Kidney tubule cell (primary cell): ENCODE results near the gene UAP1.

ENCODE experiments used
- DNase-seq: peaks from one replicate; pipeline ENCODE4 v3.0.0-alpha.2; 2018; ENCODE audit warnings: low spot score

Gene UAP1

DNA sequence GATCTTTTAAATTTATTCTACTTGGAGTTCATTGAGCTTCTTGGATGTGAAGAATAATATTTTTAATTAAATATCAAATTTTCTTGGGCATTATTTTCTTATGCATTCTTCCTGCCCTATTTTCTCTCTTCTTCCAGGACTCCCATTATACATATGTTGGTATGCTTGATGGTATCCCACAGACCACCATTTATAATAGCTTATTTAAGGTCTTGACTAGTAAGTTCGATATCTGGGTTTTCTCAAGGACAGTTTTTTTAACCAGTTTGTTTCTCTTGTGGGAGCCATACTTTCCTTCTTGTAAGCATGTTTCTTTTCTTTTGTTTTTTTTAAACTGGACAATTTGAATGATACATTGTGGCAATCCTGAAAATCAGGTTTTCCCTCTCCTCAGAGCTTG, 55.3 kb downstream of the UAP1 start:
- DNase-seq: no peak

DNA sequence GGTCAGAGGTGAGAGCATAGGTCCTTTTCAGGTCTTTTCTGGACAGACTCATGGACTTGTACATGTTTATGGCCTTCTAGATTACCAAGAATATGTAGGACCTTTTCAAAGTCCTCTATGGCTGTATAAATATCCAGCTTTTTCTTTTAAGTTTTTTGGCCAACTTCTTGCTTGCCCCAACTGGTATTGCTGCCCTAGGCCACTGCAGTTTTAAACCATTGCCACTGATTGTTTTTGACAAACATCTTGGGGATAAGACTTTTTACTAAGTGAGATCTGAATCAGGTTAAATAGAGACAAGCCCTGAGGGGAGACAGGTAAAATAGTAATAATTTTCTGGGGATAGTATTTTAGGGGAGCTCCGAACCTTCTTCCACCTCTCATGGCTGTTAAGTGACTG, 56.0 kb downstream of the UAP1 start:
- DNase-seq: no peak

DNA sequence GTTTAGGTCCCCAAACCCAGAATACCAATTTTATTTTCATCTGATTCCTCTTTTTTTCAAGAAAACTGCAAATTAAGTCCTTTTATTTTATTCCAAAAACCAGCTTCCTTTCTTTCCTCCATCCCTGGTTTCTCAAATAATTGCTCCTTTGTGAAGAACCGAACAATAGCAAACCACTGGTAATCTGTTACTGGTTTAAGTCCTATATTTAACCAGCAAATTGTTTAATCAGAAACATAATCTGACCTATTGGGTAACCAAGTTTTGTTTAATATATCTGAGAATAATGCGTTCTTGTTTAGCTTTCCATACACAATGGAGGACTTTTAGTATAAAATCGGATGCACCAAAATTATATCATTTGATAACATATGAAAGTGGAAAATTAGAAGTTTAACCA, 57.6 kb downstream of the UAP1 start:
- DNase-seq: no peak

DNA sequence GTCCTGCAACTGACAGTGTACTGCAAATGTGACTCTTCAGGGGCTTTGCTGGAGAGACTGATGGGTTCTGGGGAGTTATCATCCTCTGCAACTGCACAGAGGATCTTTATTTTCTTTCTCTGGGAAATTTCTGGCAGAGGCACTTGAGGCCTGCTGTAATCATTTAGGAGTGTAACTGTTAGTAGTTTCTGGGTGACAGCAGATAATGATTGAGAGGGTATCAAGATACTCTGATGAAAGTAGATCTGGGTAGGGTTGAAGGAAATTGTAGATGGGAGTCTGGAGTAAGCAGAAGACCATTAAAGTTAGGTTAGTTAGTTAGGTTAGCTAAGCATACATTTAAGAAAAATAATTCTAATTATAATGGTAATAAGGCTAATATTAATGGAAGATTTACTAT, 59.7 kb downstream of the UAP1 start:
- no peak for DNase-seq

DNA sequence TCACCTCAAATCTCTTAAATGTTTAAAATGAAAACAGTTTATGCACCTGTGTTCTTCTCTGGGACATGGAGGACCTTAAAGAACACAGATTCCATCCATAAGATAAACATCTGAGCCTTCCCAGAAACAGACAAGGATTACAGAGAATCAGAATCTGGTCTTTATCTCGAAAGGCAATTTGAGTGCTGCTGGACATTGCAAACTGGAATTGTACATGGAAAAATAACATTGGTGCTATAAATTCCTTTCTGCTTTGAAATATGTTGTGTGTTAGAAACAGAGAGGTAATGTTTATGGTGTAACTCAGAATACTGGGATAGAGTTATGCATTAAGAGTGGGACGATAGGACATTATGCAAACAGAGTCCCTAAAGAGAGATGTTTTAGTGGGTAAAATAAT, 64.2 kb downstream of the UAP1 start:
- no peak for DNase-seq

DNA sequence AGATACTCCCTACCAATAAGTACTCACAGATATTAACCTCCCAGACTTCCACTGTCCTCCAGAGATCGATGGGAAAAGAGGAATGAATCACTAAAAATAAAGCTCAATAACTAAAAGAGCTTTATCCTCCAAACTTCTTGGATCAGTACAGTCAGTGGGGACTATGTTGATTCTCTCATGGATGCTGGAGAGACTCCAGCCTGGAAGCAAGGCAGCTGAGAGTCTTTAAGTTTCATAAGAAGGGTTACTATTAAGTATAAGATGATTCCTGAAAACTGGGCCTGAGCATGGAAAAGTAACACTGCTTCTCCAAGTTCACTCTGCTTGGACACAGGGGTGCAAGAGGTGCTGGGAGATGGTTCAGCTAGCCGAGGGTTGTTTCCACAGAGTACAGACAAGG, 64.6 kb downstream of the UAP1 start:
- DNase-seq: no peak

DNA sequence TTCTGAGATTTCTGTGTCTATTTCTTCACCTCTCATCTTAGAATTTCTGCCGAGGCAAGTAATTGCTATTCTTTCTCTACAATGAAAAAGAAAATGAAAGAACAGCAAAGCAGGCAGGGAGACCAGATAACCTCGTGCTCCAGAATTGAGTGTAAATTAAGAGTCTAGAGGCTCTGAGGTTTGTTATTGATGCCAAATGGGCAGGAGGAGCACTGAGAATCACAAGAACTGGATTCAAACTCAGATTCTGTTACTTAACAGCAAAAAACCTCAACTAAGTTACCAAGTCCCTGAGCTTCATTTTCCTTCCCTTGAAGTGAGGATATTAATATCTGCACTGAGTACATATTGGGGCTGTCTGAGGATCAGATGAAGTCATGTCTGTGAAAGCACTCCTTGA, 65.2 kb downstream of the UAP1 start:
- no peak for DNase-seq

DNA sequence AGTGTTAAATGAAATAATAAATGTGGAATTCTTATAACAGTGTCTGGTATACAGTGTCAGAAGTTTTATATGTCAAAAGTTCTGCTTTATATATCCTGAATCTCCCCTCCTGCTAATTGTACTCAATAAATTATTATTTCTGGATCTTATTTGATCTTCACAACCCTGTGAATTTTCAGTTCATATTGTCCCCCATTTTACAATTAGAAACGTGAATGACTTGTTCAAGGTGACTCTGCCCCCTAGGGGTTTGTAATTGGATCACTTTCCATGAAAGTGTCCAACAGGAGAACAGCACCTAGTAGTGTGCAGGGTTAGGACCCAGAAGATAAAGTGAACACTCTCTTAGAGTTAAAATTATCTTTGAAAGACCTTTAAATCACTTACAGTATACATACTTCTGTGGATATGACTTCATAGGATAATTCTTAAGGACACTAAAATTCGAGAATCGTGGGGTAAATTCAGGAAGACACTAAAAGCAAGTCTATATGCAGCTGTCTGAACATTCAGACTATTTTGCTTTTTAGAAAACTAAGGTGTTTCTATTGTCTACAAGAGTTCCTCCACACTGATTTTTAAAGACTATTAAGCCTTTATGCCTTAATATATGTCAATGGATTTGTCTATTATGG, 66.3 kb downstream of the UAP1 start:
- peak; percentile 26 for DNase-seq

DNA sequence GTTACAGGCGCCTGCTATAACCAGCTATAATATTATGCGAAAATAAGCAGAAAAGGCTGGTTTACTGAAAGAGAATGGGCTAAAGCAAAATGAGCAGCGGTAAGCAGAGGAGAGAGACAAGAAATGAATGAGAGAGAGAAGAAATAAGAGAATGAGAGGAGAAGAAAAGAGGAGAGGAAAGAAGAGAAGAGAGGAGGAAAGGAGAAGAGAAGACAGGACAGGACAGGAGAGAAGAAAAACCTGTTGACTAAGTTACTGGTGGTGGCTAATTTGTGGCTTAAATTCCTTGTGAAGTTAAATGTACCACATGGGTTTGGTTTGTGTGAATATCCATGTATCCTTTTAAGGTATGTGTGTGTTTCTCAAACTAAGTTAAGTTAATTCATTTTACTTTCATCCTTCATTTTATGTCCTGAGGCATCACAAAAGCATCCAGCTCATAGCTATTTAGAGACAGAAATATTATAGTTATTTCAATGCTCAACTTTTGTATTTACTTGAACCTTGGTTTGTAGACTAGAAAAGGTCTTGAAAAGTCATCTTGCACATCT, 67.6 kb downstream of the UAP1 start:
- no peak for DNase-seq

DNA sequence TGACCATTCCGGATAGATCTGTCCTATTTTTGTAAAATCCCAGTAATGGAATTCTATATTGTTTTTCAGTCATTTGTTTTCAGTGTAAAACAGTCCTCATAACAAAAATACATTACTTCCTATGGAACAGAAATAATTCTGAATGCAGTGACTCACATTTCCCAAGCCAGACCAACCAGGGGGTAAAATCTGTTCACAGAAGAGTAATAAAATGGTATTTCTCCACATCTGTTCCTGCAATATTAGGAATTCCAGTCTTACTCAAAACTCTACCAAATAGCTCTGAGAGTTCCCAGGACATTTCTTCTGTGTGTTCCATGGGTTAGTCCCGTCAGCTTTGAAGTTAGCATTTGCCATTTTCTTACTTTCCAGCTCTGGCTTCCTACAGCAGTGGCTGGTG, 68.1 kb downstream of the UAP1 start:
- DNase-seq: no peak

DNA sequence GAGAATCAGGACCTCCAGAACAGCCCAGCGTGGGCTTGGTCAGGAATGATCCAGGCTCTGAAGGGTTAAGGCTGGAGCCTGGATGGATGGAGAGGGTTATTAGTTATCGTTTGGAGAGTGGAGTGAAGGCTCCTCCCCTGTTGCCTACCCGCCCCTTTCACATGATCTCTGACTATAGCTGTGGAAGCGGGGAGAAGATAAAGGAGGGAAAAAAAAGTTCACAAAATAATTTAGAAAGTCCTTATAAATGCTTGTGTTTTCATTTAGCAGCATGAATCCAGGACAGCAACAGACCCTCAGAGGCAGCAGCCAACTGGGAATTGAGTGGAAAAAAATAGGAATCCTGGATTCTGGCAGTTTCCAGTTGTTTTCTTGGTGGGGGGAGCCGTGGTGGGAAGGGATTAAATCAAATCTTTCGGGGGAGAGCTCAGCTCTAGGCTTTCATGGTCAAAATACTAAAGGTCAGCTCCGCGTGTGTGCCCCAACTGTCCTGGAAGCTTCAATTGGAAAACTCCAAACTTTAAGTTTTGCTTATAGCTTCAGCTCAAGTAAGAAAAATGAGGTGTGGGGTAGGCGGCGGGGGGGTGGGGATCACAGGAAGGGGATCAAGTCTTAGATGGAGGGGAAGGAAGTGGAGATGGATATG, 70.1 kb downstream of the UAP1 start:
- DNase-seq: no peak

DNA sequence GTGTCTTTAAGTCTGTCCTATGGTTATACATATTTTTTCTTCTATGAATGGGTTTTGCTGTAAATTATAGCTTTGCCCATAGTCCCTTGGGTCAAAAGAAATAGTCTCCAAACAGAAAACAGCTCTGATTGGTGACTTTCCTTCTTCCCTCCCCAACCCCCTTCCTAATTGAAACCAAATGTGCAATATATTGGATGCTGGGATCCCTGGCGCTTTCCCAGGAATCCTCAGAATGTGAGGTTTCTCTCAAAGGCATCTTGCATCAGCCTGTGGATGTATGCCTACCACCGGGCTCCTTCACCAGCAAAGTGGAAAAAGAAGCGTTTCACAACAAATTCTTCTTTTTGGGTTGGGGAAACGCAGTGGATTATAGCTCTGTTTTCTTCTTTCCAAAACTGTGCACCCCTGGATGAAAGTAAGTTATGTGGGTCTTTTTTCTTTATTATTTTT, 70.7 kb downstream of the UAP1 start, which contains the start of gene DDR2:
TSS of gene DDR2 (plus strand) at position 248 of the 450 bp plus-strand sequence. CDS start 86,600 bp downstream, outside the sequence.
- DNase-seq: no peak

DNA sequence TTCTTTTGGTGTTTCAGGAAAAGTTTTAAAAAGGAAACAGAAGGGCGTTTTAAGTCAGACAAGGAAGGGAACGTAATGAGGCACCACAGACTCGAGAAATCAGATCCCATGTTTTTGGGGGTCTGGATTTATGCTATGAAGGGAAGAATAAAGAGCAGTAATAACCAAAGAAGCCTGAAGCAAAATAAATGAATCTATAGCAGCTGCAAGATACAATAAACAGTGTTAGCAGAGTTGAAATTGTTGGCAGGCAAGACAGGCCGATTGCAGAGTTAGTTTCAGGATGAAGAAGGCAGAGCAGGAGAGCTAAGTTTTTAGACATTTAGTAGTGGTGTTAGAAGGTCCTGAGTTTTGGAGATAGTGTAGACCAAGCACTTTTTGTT, 71.2 kb downstream of the UAP1 start:
- DNase-seq: no peak

DNA sequence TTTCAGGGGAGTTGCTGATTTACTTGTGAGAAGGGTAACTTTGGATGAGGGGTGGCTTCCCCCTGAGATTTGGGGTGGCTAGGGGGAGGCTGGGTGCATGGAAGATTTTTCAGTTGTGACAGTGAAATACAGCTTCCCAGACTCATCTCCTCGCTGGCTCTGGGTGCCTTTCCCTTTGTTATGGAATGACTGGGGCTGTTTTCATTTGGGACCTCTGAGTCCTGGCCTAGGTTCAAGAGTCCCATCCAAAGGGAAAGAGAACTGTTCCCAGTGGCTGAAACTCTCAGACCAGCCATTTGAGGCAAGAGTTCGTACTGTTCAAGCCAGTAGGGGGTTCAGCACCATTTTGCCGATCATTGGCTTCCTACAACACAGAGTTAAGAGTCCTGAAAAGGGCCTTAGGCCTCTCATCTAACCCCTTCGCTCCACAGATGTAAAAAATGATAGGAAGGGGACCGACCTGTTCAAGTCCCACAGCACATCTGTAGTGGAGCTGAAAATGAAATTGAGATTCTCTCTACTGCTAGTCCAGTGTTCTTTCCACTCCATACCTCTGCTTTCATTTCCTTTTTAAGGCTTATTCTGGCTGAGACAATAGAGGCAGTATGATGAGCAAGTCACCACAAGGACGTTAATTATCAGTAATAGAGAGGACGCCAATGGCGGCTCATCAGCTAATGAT, 71.7 kb downstream of the UAP1 start:
- no peak for DNase-seq

DNA sequence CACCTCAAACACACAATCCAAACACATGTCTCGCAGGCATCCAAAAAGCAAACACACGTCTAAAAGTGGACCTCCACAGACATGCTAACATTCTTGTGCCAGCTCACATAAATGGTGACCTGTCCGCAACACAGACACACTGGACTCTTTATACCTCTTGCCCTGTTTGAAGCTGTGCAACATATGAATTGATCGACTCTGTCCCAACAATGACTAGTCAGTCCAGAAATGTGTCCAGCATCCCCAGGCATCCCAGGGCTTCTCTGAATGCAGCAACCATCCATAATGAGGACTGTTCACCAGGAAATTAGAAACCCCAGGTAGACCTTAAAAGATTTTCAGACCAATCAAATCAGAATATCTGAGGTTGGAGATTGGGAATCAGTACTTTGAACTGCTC, 73.9 kb downstream of the UAP1 start:
- no peak for DNase-seq

DNA sequence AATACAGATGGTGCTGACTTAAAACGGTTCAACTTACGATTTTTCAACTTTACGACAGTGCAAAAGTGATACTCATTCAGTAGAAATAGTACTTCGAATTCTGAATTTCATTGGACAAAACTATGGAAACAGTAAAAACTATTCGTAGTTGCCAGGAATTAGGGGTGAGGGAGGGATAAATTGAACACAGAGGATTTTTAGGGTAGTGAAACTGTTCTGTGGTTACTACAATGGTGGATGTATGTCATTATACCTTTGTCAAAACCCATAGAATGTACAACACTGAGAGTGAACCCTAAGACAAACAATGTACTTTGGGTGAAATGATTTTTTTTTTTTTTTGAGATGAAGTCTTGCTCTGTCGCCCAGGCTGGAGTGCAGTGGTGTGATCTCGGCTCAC, 78.2 kb downstream of the UAP1 start:
- DNase-seq: no peak

DNA sequence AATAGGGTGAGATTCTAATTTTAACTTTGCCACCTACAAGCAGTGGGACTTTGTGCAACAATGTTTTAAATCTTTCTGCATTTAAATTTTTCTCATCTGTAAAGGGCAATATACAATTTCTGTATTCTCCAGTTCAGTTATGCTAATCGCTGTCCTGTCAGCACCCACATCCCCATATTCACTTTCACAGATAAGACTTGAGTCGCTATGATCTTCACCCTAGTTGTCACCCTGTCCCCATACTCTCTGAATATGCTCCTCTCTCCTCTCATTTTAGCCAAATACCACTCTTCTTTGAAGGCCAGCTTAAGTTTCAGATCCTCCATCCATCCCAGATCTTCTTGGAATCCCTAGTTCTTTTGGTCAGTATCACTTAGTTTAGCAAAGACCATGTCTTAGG, 79.6 kb downstream of the UAP1 start:
- DNase-seq: no peak

DNA sequence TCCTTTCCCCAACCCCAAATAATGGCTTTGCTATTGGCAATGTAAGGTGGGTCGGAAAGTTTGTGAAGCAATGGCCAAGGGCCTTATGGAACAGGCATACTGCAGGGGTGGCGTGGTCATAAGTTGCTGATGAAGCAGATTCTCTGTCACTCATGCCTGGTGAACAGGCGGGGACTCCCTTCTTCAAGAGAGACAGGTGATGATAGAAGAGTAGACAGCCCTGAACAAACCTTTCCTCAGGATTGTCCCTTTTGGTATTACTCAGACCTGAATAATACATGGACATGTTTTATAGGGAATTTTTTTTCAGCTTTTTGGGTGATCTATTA, 83.4 kb downstream of the UAP1 start:
- no peak for DNase-seq

DNA sequence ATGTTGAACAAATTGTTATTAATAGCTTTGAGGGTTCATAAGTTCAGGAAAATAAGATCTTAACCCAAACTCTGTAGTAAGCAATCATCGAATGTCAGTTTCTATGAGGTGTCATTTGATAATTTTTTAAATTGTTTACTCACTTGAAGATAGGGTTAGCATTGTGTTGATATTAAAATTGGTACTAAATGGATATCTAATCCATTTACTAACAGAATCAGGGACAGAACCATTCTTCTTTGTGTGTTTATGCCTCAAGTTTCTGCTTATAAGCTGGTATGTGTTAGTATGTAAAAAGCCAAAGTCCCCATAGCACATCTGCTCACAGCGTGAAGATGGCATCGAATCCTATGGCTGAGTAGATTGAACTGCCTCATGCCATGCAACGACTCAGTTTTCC, 84.1 kb downstream of the UAP1 start:
- no peak for DNase-seq

DNA sequence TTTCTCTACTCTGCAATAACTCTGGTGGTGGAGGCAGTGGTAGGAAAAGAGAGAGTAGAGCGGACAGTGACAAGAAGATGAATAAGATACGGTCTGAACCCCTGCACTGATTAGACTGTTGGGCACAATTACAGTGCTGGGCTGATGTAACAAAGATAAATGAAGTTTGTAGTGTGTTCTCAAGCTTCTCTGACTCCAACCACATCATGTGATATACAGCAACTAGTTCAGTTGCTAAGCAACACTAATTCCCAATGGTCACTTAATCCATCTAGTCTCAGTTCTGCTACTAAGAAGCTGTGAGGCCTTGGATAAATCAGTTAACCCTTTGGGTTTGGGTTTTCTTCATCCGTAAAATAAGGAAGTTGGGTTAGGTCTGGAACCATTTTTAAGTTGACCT, 88.1 kb downstream of the UAP1 start:
- DNase-seq: no peak
